ENCODE data around the gene DBI. TPM values are rescaled to one million over a fixed set of nuclear protein-coding genes. Genes with fewer than 3 reads are reported as not detected.

DBI gene
- total and polyA plus RNA-seq, 2 of the 8 experiments (the other 6 are each of a cell fraction or from before 2014, with no cell fraction given), result 180 to 212 TPM

- H3K36me3 ChIP-seq (ENCODE audit: control insufficient read depth in 2 of 4, insufficient read depth in 4 of 4, low read length in 3 of 4), result no peaks in the 10 kb centered on the region
- no peaks in the 10 kb centered on the region; the same call in 1 of the 2 replicates for H3K79me1 ChIP-seq (ENCODE audit: low read depth, low read length)
- no peak overlapping the region for H2AK5ac ChIP-seq (ENCODE audit: low read depth, low read length)
- H3K79me2 ChIP-seq (ENCODE audit: control insufficient read depth in 1 of 2, insufficient read depth in 2 of 2, low read length in 2 of 2), result no peaks in the 10 kb centered on the region
- no peak overlapping the region for H3K9ac ChIP-seq (replicated peaks in 1 of 4; ENCODE audit: extremely low read depth in 1 of 4, low read depth in 3 of 4, low read length in 3 of 4)
- no peak overlapping the region for H2BK120ac ChIP-seq (replicated peaks; ENCODE audit: low read depth, low read length)
- H3K56ac ChIP-seq (replicated peaks; ENCODE audit: insufficient read length, low read depth, low read length), result no peak overlapping the region
- 90% methylated on average over 9 of the region's 9 CpGs; no CpG with 5 or more reads in 1 of the 2 experiments for WGBS, 2 experiments (ENCODE audit: extremely low coverage in 1 of 2, insufficient coverage in 1 of 2, insufficient read length in 1 of 2, insufficient replicate concordance in 2 of 2, low coverage in 1 of 2, low lambda C conversion rate in 2 of 2, missing lambda C conversion rate in 1 of 2)
- H3K9me3 ChIP-seq (ENCODE audit: insufficient read depth in 2 of 2, low read depth in 1 of 2, low read length in 1 of 2), result no peaks in the 10 kb centered on the region; a peak in 1 of 4 replicates
- no peak overlapping the region for H2AFZ ChIP-seq (ENCODE audit: low read length)
- H3K4ac ChIP-seq (replicated peaks; ENCODE audit: insufficient read length, low read depth, low read length), result no peak overlapping the region
- H3K27ac ChIP-seq (ENCODE audit: low read depth, low read length), result no peak overlapping the region
- H3K27me3 ChIP-seq (replicated peaks in 1 of 4; ENCODE audit: control insufficient read depth in 3 of 4, extremely low read depth in 1 of 4, insufficient read depth in 3 of 4, low read length in 3 of 4), result no peaks in the 10 kb centered on the region
- FAIRE-seq (no peak), DNase-seq (ENCODE audit: low read depth in 1 of 2, low spot score in 2 of 2) (no peak)
- H3K18ac ChIP-seq (ENCODE audit: extremely low read depth, low read length), result no peak overlapping the region
- peak overlapping the region; percentile 43; the same call in 1 of the 2 replicates for H2BK12ac ChIP-seq (ENCODE audit: low read depth, low read length)
- H3K23me2 ChIP-seq (ENCODE audit: low read depth, low read length), result no peaks in the 10 kb centered on the region
- H3K23ac ChIP-seq (ENCODE audit: insufficient read length), result no peak overlapping the region
- ChIA-PET POLR2A (ENCODE audit: partially characterized antibody) (interaction anchor here (1.4 kb wide), 1 partner anchor 15 kb away, joined by 4 read pairs; no protein-coding TSS in a partner anchor), CTCF (ENCODE audit: partially characterized antibody) (interaction anchor here (1.0 to 1.3 kb wide), 4 partner anchors 16 to 96 kb away, joined by 3 to 6 read pairs (median 3); partner anchors contain the start of genes C2orf76 and DBI)
- H3K14ac ChIP-seq (ENCODE audit: insufficient read length), result no peak overlapping the region
- H4K5ac ChIP-seq (ENCODE audit: insufficient read length, low read depth, low read length), result no peak overlapping the region
- TF ChIP-seq YY1 (IDR thresholded peaks at IDR 0.05; ENCODE audit: low read depth, low read length) (peak; percentile 70; the same call in 1 of the 2 replicates), TAF7 (optimal IDR thresholded peaks at IDR 0.05; ENCODE audit: borderline replicate concordance, low read depth, low read length) (no peak), POU5F1 (IDR thresholded peaks at IDR 0.05; ENCODE audit: low read depth, low read length) (no peak)
- peak overlapping the region; percentile 88 for H2BK15ac ChIP-seq (ENCODE audit: low read length)
- H2BK5ac ChIP-seq (ENCODE audit: low read depth, low read length), result no peak overlapping the region
- H4K20me1 ChIP-seq (replicated peaks in 1 of 2; ENCODE audit: control insufficient read depth in 1 of 2, insufficient read depth in 2 of 2, low read length in 2 of 2), result no peaks in the 10 kb centered on the region
- no peak overlapping the region for H4K91ac ChIP-seq (replicated peaks; ENCODE audit: insufficient read length, low read length)
- H2BK20ac ChIP-seq (ENCODE audit: low read length), result no peak overlapping the region
- H4K8ac ChIP-seq (ENCODE audit: extremely low read depth, insufficient read depth, low read length), result no peak overlapping the region
- H3K4me3 ChIP-seq (ENCODE audit: extremely low read depth in 1 of 4, insufficient read depth in 2 of 4, low read depth in 3 of 4, low read length in 4 of 4), result no peak overlapping the region
- H3K4me2 ChIP-seq (ENCODE audit: insufficient read depth in 1 of 2, low read depth in 2 of 2, low read length in 2 of 2), result no peak overlapping the region
- peaks cover 0 to 4% (median 3%) of the 10 kb centered on the region in 4 experiments; a peak in 2 of 7 replicates for H3K4me1 ChIP-seq (replicated peaks in 1 of 4; ENCODE audit: control insufficient read depth in 3 of 4, insufficient read depth in 4 of 4, low read length in 3 of 4)
Measured at GRCh38 chr2:119387381-119388129, 20.8 kb downstream of the DBI start.
